IMR-90 (cell line): Measurements from ENCODE around the gene NTRK3. TPM values are rescaled to one million over a fixed set of nuclear protein-coding genes. Genes with fewer than 3 reads are reported as not detected.

ENCODE experiments used
- ATAC-seq: fragments of 200-7000 bp; cut with Tn5 transposase; 2 replicates; pipeline ENCODE4 v1.9.1; 2020; ENCODE audit warnings: low read depth, mild to moderate bottlenecking, moderate library complexity
- BruUV-seq: library from RNA; stranded (reverse); fragments of 400-500 nt; replicated peaks from 2 replicates; lab custom pipeline; 2021; lab: Mats Ljungman, UMichigan
- CTCF ChIA-PET: fragments of 300-600 bp; formaldehyde crosslinking; extraction: SDS; loops from one replicate; lab custom pipeline; 2021; ENCODE audit warnings: antibody characterized with exemption; lab: Yijun Ruan, JAX
- POLR2A ChIA-PET: fragments of 300-600 bp; sonication (Branson Sonifier 250); formaldehyde crosslinking; loops from one replicate; lab custom pipeline; 2022; ENCODE audit warnings: antibody characterized with exemption; ENCODE audit not compliant: unreplicated experiment; lab: Charles Lee
- DNase-seq: peaks from one replicate; pipeline ENCODE4 v3.0.0; 2013
- H2AFZ ChIP-seq: replicated peaks from 2 replicates; pipeline ENCODE3; 2013; ENCODE audit warnings: low read length, mild to moderate bottlenecking; ENCODE audit not compliant: poor library complexity
- H2AK5ac ChIP-seq: 2 replicates; pipeline ENCODE4 v1.6.1; 2013; ENCODE audit warnings: low read depth, low read length, inconsistent platforms
- H2AK9ac ChIP-seq: replicated peaks from 2 replicates; pipeline ENCODE3; 2013; ENCODE audit warnings: mild to moderate bottlenecking, low read depth, low read length, moderate library complexity; ENCODE audit not compliant: poor library complexity
- H2BK120ac ChIP-seq: 2 replicates; pipeline ENCODE4 v1.6.1; 2013; ENCODE audit warnings: low read depth, low read length, inconsistent platforms
- H2BK15ac ChIP-seq: 3 replicates; pipeline ENCODE4 v1.6.1; 2013; ENCODE audit warnings: low read depth, low read length, inconsistent platforms
- H2BK20ac ChIP-seq: 2 replicates; pipeline ENCODE4 v1.6.1; 2013; ENCODE audit warnings: low read depth, mild to moderate bottlenecking, inconsistent platforms, low read length, moderate library complexity
- H2BK5ac ChIP-seq: 2 replicates; pipeline ENCODE4 v1.6.1; 2013; ENCODE audit warnings: mild to moderate bottlenecking, low read depth, low read length, inconsistent platforms; ENCODE audit not compliant: poor library complexity, severe bottlenecking
- H3K14ac ChIP-seq: replicated peaks from 2 replicates; pipeline ENCODE4 v1.6.1; 2013; ENCODE audit warnings: low read depth, low read length, inconsistent platforms
- H3K18ac ChIP-seq: 2 replicates; pipeline ENCODE4 v1.6.1; 2013; ENCODE audit warnings: low read depth, low read length, control low read depth
- H3K23ac ChIP-seq: 2 replicates; pipeline ENCODE4 v1.6.1; 2013; ENCODE audit warnings: low read depth, low read length, inconsistent platforms
- H3K27ac ChIP-seq: 2 replicates; pipeline ENCODE4 v1.5.1; 2013; ENCODE audit warnings: mild to moderate bottlenecking, control low read depth, low read length; ENCODE audit not compliant: insufficient read depth
- H3K27me3 ChIP-seq: 2 replicates; pipeline ENCODE4 v1.6.1; 2013; ENCODE audit warnings: low read length; ENCODE audit not compliant: control insufficient read depth, insufficient read depth
- H3K36me3 ChIP-seq: 2 replicates; pipeline ENCODE4 v1.6.1; 2013; ENCODE audit warnings: low read length, mixed read lengths; ENCODE audit not compliant: control insufficient read depth, insufficient read depth
- H3K4ac ChIP-seq: 2 replicates; pipeline ENCODE4 v1.6.1; 2013; ENCODE audit warnings: low read depth, low read length, inconsistent platforms
- H3K4me1 ChIP-seq: 2 replicates; pipeline ENCODE4 v1.6.1; 2013; ENCODE audit warnings: low read length, mixed read lengths; ENCODE audit not compliant: control insufficient read depth, insufficient read depth
- H3K4me2 ChIP-seq: 2 replicates; pipeline ENCODE4 v1.6.1; 2013; ENCODE audit warnings: low read depth, mild to moderate bottlenecking, control low read depth, low read length, moderate library complexity
- H3K4me3 ChIP-seq: 2 replicates; pipeline ENCODE4 v1.5.1; 2013; ENCODE audit warnings: low read depth, mild to moderate bottlenecking, control low read depth, low read length, moderate library complexity; ENCODE audit not compliant: insufficient read depth
- H3K56ac ChIP-seq: 2 replicates; pipeline ENCODE4 v1.6.1; 2013; ENCODE audit warnings: low read length, inconsistent platforms; ENCODE audit not compliant: insufficient read depth; ENCODE audit errors: extremely low read depth
- H3K79me1 ChIP-seq, 2 experiments: 2 replicates each; pipeline ENCODE4 v1.6.1; 2013; ENCODE audit warnings: low read length in 2 of 2, inconsistent platforms in 1 of 2, low read depth in 1 of 2
- H3K9ac ChIP-seq: 2 replicates; pipeline ENCODE4 v1.6.1; 2013; ENCODE audit warnings: low read depth, low read length, control low read depth
- H3K9me1 ChIP-seq: 2 replicates; pipeline ENCODE4 v1.6.1; 2013; ENCODE audit warnings: low read length, inconsistent platforms; ENCODE audit not compliant: insufficient read depth
- H3K9me3 ChIP-seq: 2 replicates; pipeline ENCODE4 v1.6.1; 2013; ENCODE audit warnings: low read length; ENCODE audit not compliant: control insufficient read depth, insufficient read depth
- H4K20me1 ChIP-seq: 2 replicates; pipeline ENCODE4 v1.6.1; 2013; ENCODE audit warnings: low read length, inconsistent platforms; ENCODE audit not compliant: insufficient read depth
- H4K5ac ChIP-seq: 2 replicates; pipeline ENCODE4 v1.6.1; 2013; ENCODE audit warnings: mild to moderate bottlenecking, low read depth, low read length, control low read depth
- H4K8ac ChIP-seq, 2 experiments: 2 replicates each; pipeline ENCODE4 v1.6.1; 2013; ENCODE audit warnings: low read depth in 2 of 2, low read length in 2 of 2, control low read depth in 1 of 2, inconsistent platforms in 1 of 2
- H4K91ac ChIP-seq: 2 replicates; pipeline ENCODE4 v1.6.1; 2013; ENCODE audit warnings: low read depth, low read length, inconsistent platforms; ENCODE audit not compliant: insufficient read depth
- BHLHE40 ChIP-seq: fragments of 150-350 bp; IDR thresholded peaks from 2 replicates; pipeline ENCODE4 v1.6.1; 2016; ENCODE audit warnings: mild to moderate bottlenecking, low read depth, low read length
- CHD1 ChIP-seq: IDR thresholded peaks from 2 replicates; pipeline ENCODE4 v1.6.1; 2012; ENCODE audit warnings: low read depth, low read length, improper control_type of control experiment
- FOS ChIP-seq: fragments of 150-350 bp; IDR thresholded peaks from 2 replicates; pipeline ENCODE4 v1.6.1; 2016; ENCODE audit warnings: low read depth, low read length
- MAFK ChIP-seq: IDR thresholded peaks from 2 replicates; pipeline ENCODE4 v1.6.1; 2012; ENCODE audit warnings: low read depth, low read length, improper control_type of control experiment
- NFE2L2 ChIP-seq: fragments of 150-350 bp; IDR thresholded peaks from 2 replicates; pipeline ENCODE4 v1.6.1; 2016; ENCODE audit warnings: low read depth, mild to moderate bottlenecking, low read length
- POLR2A ChIP-seq: IDR thresholded peaks from 2 replicates; pipeline ENCODE4 v1.6.1; 2012; ENCODE audit warnings: mild to moderate bottlenecking, low read depth, low read length
- RAD21 ChIP-seq: IDR thresholded peaks from 2 replicates; pipeline ENCODE4 v1.6.1; 2012; ENCODE audit warnings: low read length, improper control_type of control experiment
- RCOR1 ChIP-seq: IDR thresholded peaks from 2 replicates; pipeline ENCODE4 v1.6.1; 2012; ENCODE audit warnings: mild to moderate bottlenecking, low read length, improper control_type of control experiment; ENCODE audit not compliant: insufficient replicate concordance
- RFX5 ChIP-seq: IDR thresholded peaks from 2 replicates; pipeline ENCODE4 v1.8.0; 2012; ENCODE audit warnings: low read depth, mild to moderate bottlenecking, low read length, moderate library complexity
- SMC3 ChIP-seq: fragments of 150-350 bp; IDR thresholded peaks from 2 replicates; pipeline ENCODE4 v1.6.1; 2016; ENCODE audit warnings: low read depth, mild to moderate bottlenecking, antibody characterized with exemption, low read length, moderate library complexity
- WGBS, 2 experiments: methylation state at CpG; one replicate each; pipeline versions ENCODE4 v1.1.5 to v1.1.7; 2013; ENCODE audit warnings: missing lambda C conversion rate in 2 of 2; ENCODE audit not compliant: insufficient read length in 1 of 2; ENCODE audit errors: extremely low coverage in 2 of 2; 5-methylcytosine and 5-hydroxymethylcytosine counted together
- dilution Hi-C: fragments of 300-500 bp; cut with HindIII; formaldehyde crosslinking; loops from one replicate; pipeline ENCODE4 v1.14.3; 2018; ENCODE audit warnings: low sequenced_read_pairs; ENCODE audit not compliant: unreplicated experiment
- in situ Hi-C: fragments of 300-500 bp; cut with MboI; formaldehyde crosslinking; loops from 3 replicates; pipeline ENCODE4 v1.14.3; 2019; ENCODE audit warnings: low sequenced_read_pairs, inconsistent platforms, mixed read lengths
- intact Hi-C: fragments of 100-400 bp; cut with micrococcal nuclease; formaldehyde crosslinking; loops from 2 replicates; pipeline ENCODE4 v1.10.0; 2022
- polyA plus RNA-seq, 3 experiments: library from polyadenylated mRNA; depleted of rRNA; stranded (reverse); fragments of >200 nt; gene quantifications; 2 replicates each; pipeline ENCODE4 v1.2.3, GENCODE V29; 2012; ENCODE audit warnings: low replicate concordance in 1 of 3
- total RNA-seq: library from RNA; depleted of rRNA; stranded (reverse); fragments of >200 nt; gene quantifications from 2 replicates; pipeline ENCODE4 v1.2.3, GENCODE V29; 2012
- TF ChIP-seq, protein P1 (sequence below): conservative IDR thresholded peaks from 2 replicates; pipeline ENCODE4 v1.5.1; 2012; ENCODE audit warnings: mild to moderate bottlenecking, low read depth, low read length, improper control_type of control experiment

Gene NTRK3
- total and polyA plus RNA-seq, 2 of the 4 experiments (the other 2 are of a cell fraction): under 0.01 to 0.15 TPM

DNA sequence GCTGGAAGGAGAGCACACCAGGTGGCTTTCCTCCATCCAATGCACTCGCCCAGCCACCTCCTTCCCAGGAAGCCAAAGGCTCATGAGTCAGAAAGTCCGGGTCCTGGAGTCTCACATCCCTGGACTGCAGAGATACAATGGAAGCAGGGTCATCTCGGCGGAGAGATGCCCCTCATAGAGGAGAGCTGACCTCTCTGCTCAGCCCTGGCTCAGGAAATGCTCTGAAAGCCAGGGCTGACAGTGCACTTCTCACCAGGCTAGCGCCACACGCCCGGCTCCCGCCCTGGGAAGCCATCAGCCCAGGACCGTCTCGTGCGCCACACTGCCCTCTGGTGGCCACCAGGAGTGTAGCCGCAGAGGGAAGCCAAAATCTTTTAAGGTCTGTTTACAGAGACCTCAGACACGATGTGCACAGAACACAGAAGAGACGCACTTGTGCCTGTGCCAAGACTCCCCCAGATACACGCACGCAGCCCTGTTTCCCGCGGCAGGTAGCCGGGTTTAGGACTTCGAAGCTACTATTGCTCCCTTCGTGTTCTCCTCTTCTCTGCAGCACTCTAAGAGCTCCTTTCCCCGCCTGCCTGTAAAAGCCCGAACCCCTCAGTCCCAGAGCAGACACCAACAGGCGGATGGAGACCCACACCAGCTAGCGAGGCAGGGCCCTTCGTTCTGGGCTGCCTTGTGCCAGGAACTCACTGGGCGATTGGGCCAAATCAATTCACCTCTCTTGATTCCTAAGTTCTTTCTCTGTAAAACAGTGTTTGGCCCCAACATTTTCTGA, 9.7 kb downstream of the NTRK3 start:
- Histone ChIP-seq H2BK120ac (no peak overlapping the region), H3K23ac (no peak overlapping the region), H4K5ac (no peak overlapping the region), H3K14ac (no peak overlapping the region), H3K4ac (no peak overlapping the region), H3K4me2 (peak overlapping the region; percentile 31; the same call in 1 of the 2 replicates), H3K36me3 (no peaks in the 10 kb centered on the region), H4K91ac (no peak overlapping the region), H2BK20ac (no peak overlapping the region), H4K8ac (no peak overlapping the region), H3K9me3 (no peaks in the 10 kb centered on the region), H3K27ac (no peak overlapping the region), H3K9me1 (no peaks in the 10 kb centered on the region), H3K56ac (no peak overlapping the region), H4K20me1 (no peaks in the 10 kb centered on the region), H3K27me3 (no peaks in the 10 kb centered on the region), H2BK15ac (no peak overlapping the region), H3K4me3 (no peak overlapping the region), H2AK9ac (peak overlapping the region; percentile 60), H3K79me1 (no peaks in the 10 kb centered on the region), H3K18ac (no peak overlapping the region), H2AFZ (peak overlapping the region; percentile 74), H3K4me1 (no peaks in the 10 kb centered on the region), H2AK5ac (no peak overlapping the region), H3K9ac (no peak overlapping the region), H2BK5ac (no peak overlapping the region)
- ATAC-seq (peak; percentile 99), DNase-seq (peak; percentile 39)
- ChIA-PET CTCF (no interaction called here), POLR2A (interaction anchor here (0.5 kb wide), 1 partner anchor 21 kb away, joined by 5 read pairs; no protein-coding TSS in a partner anchor)
- no TSS peak for BruUV-seq
- TF ChIP-seq SMC3 (peak; percentile 87), RAD21 (peak; percentile 84), RCOR1 (no peak), NFE2L2 (no peak), MAFK (no peak), BHLHE40 (peak; percentile 24; the same call in 1 of the 2 replicates), FOS (no peak), RFX5 (no peak), POLR2A (no peak), CHD1 (no peak)
- TF ChIP-seq, protein P1, sequence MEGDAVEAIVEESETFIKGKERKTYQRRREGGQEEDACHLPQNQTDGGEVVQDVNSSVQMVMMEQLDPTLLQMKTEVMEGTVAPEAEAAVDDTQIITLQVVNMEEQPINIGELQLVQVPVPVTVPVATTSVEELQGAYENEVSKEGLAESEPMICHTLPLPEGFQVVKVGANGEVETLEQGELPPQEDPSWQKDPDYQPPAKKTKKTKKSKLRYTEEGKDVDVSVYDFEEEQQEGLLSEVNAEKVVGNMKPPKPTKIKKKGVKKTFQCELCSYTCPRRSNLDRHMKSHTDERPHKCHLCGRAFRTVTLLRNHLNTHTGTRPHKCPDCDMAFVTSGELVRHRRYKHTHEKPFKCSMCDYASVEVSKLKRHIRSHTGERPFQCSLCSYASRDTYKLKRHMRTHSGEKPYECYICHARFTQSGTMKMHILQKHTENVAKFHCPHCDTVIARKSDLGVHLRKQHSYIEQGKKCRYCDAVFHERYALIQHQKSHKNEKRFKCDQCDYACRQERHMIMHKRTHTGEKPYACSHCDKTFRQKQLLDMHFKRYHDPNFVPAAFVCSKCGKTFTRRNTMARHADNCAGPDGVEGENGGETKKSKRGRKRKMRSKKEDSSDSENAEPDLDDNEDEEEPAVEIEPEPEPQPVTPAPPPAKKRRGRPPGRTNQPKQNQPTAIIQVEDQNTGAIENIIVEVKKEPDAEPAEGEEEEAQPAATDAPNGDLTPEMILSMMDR: peak; percentile 88
- intact Hi-C loops (loop anchor here (1.0 to 5.0 kb wide), 4 partner anchors 203 to 625 kb away; no protein-coding TSS in a partner anchor), dilution Hi-C loops (no loop called here), in situ Hi-C loops (no loop called here)
- WGBS, 2 experiments: 5% methylated on average over 13 of the region's 27 CpGs; no CpG with 5 or more reads in 1 of the 2 experiments
